ENCODE results near the gene PTPRO. TPM values are rescaled to one million over a fixed set of nuclear protein-coding genes. Genes with fewer than 3 reads are reported as not detected.

The PTPRO gene
- total RNA-seq, 1 donor from 2014 or later = 0.26 TPM

- Mint-ChIP-seq H3K4me3 (no peak overlapping the region), H3K4me1 (ENCODE audit: low read depth) (no peaks in the 10 kb centered on the region), H3K9me3 (no peaks in the 10 kb centered on the region), H3K36me3 (ENCODE audit: low read depth) (no peaks in the 10 kb centered on the region), H3K27ac (no peak overlapping the region), H3K27me3 (ENCODE audit: insufficient read depth) (no peaks in the 10 kb centered on the region)
- no peak for DNase-seq (ENCODE audit: low spot score)
- intact Hi-C loops (cut with micrococcal nuclease) = no loop called here
Measured at GRCh38 chr12:15644700-15645099, 322.4 kb downstream of the PTPRO start.

- Mint-ChIP-seq H3K4me1 (ENCODE audit: low read depth) (no peaks in the 10 kb centered on the region), H3K36me3 (ENCODE audit: low read depth) (no peaks in the 10 kb centered on the region), H3K27ac (no peak overlapping the region), H3K27me3 (ENCODE audit: insufficient read depth) (no peaks in the 10 kb centered on the region), H3K4me3 (no peak overlapping the region), H3K9me3 (no peaks in the 10 kb centered on the region)
- DNase-seq (ENCODE audit: low spot score) = no peak
- intact Hi-C loops (cut with micrococcal nuclease) = no loop called here
Measured at GRCh38 chr12:15646581-15646980, 324.3 kb downstream of the PTPRO start.

Other genes starting within 250 kb of the PTPRO start
- gene RERG, start 101.1 kb upstream of the PTPRO start, total RNA-seq = not detected in 2 replicates